Measurements from ENCODE around the gene SLCO3A1. TPM values are rescaled to one million over a fixed set of nuclear protein-coding genes. Genes with fewer than 3 reads are reported as not detected.

Gene SLCO3A1
- total RNA-seq, 1 experiment from 2014 or later, result 1.7 TPM

- DNase-seq (ENCODE audit: extremely low read depth, low read depth), result no peak
Measured at GRCh38 chr15:92083190-92083589, 229.7 kb downstream of the SLCO3A1 start.

DNA sequence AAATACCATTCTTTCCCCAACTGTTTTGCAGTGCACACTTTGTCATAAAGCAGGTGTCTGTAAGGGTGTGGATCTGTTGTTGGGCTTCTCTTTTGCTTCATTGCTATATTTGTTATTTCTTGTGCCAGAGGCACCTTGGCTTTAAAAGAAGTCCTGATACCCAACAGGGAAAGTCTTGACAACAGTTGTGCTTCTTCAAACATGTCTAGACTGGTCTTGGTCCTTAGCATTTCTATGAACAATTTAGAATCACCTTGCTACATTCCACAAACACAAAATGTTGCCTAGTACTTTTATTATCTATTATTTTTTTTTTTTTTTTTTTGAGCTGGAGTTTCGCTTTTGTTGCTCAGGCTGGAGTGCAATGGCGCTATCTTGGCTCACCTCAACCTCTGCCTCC lies 233.7 kb downstream of the SLCO3A1 start:
- DNase-seq (ENCODE audit: extremely low read depth, low read depth), result no peak

GRCh38 chr15:92091155-92091734 lies 237.7 kb downstream of the SLCO3A1 start:
- peak; percentile 18 for DNase-seq (ENCODE audit: extremely low read depth, low read depth)

DNA sequence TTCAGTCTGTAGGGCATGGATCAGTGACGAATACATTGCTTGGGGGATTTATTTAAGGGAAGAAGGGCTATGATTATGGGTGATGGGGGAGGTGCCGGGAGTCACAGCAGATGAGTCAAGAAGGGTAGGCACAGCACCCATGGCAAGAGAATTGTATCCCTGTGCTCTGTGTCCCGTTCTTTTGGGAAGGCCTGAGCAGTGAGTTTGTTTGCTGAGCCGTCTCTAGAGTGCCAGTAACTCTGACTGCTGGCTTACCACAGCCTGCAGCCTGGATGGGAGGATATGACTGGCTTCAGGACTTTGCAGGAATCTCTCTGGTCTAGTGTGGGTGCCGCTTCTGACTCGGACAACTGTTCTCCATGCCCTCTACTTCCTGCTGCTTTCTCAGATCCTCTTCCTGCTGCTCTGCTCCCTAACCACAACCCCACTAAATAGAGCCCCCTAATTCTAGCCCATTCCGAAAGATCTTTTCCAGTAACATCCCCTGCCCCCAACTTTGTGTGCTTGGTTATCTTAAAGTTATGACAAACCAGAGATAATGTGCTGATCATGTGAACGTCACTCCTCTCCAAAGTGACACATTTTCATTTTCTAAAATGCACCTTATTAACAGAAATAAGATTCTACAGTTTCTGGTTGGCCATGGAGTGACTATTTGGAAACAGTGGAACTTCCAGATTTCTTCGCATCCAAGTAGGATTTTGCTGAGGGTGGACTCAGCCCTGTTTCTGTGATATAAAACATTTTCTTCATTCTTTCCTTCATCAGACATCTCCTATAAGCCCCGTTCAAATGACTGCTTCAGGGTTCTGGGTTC lies 239.0 kb downstream of the SLCO3A1 start:
- no peak for DNase-seq (ENCODE audit: extremely low read depth, low read depth)

- no peak for DNase-seq (ENCODE audit: extremely low read depth, low read depth)
Measured at GRCh38 chr15:92095693-92096092, 242.2 kb downstream of the SLCO3A1 start.

GRCh38 chr15:92097474-92098178 lies 244.1 kb downstream of the SLCO3A1 start:
- peak; percentile 45 for DNase-seq (ENCODE audit: extremely low read depth, low read depth)

GRCh38 chr15:92098869-92099268 lies 245.4 kb downstream of the SLCO3A1 start:
- no peak for DNase-seq (ENCODE audit: extremely low read depth, low read depth)

DNA sequence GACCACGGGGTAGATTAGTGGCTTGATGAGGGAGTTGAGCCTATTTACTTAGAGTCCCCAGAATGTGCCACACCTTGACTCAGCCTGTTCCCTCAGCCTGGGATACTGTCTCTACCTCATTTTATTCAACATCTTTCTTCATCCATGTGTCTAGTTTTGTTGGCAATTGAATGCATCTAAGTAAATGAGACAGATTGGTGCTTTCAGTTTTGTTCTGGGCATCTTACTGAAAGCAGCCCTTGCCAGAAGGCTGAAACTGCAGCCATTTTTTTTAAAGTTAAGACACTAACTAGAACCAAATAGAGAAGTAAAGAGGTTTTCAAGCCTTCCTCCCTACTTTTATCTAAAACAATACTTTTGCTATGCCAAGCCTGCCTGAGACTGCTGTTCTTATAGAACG lies 246.8 kb downstream of the SLCO3A1 start:
- no peak for DNase-seq (ENCODE audit: extremely low read depth, low read depth)

DNA sequence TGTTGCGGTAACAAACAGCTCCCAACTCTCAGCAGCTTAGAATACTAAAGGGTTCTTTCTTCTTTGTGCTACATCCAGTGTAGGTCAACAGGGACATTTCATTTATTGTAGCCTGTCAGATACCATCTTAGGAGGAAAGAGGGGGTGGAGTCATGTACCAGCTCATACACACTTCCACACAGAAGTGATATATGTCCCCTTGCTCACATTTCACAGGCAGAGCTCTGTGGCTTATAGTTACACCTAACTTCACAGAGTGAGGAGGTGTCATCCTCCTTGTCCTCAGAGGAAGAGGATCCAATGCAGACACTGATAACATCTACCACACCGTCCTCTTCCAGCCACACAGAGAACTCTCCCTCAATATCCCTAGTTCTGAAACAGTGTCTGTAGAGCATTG lies 247.2 kb downstream of the SLCO3A1 start:
- no peak for DNase-seq (ENCODE audit: extremely low read depth, low read depth)

DNA sequence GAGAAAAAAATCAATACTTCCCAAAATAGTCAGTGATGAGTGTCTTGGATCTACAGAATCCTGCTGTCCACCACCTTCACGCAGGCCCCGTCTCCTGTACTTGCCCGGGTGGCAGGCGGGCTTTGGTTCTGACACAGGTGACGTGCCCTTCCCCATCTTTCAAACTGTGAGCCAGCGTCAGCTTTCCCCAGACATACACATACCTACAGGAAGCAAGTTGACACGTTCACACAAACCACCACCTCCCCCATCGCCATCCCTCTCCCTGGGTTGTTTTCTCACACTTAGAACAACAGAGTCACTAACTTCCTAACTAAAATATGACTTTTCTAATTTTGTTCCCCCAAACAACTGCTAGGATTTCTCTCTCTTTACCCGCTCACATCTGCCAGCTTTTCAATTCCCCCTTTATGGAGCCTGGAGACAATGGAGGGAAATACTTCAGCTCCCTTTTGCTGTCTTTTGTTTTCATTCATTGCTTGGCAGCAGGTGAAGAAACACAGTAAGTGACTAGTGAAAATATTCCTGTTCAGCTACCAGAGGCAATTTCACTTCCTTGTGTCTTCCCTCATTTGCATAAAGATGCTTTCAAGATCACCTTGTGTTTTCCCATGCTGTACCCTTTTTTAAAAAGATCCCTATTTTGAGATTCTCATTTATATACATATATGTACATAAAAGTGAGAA lies 248.3 kb downstream of the SLCO3A1 start:
- DNase-seq (ENCODE audit: extremely low read depth, low read depth), result no peak

DNA sequence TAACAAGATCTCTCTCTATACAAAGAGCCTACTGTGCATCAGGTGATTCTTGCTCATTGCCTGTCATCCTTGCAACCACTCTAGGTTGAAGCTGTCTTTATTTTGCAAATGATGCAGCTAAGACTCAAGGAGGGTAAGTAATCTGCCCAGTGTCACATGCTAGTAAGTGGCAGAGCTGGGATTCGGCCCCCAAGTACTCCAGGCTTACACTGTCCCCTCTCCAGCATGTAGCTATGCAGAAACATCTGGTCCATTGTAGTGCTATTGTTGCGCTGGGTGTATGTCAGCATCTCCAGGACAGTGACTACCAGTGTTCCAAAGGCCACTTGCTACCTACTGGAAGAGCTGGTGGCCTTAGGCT lies 248.9 kb downstream of the SLCO3A1 start:
- DNase-seq (ENCODE audit: extremely low read depth, low read depth), result no peak

DNA sequence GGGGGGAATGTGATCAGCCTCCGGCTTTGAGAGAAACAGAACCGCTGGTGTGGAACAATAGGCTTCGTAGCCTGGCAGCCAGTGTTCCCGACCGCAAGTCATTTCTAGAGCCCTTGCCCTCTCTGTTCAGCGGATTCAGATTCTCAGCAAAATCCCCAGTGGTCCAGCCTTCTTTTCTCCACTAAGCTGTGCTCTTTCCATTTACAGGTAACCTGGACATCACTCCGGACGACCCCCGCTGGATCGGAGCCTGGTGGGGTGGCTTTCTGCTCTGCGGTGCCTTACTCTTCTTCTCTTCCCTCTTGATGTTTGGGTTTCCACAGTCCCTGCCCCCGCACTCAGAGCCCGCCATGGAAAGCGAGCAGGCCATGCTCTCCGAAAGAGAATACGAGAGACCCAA lies 250.6 kb downstream of the SLCO3A1 start:
- DNase-seq (ENCODE audit: extremely low read depth, low read depth), result no peak

GRCh38 chr15:92105611-92106010 lies 252.1 kb downstream of the SLCO3A1 start:
- no peak for DNase-seq (ENCODE audit: extremely low read depth, low read depth)

DNA sequence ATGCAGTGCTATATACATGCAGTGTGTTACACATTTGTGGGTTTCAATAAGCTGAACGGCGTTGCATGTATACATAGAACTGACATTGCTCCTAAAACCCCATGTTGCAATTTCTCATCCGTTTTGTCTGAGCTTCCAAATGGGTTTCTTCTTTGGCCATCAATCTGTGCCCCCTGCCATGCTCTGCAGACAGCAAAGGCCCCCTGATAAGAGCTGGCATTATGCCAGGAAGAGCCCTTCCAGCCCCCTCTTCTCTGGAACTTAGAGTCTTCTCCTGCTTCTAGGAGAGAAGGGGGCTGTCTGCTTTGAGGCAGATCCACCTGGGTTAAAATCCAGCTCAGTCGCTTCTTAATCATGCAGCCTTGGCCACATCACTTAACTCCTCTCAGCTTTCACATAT lies 254.0 kb downstream of the SLCO3A1 start:
- no peak for DNase-seq (ENCODE audit: extremely low read depth, low read depth)

DNA sequence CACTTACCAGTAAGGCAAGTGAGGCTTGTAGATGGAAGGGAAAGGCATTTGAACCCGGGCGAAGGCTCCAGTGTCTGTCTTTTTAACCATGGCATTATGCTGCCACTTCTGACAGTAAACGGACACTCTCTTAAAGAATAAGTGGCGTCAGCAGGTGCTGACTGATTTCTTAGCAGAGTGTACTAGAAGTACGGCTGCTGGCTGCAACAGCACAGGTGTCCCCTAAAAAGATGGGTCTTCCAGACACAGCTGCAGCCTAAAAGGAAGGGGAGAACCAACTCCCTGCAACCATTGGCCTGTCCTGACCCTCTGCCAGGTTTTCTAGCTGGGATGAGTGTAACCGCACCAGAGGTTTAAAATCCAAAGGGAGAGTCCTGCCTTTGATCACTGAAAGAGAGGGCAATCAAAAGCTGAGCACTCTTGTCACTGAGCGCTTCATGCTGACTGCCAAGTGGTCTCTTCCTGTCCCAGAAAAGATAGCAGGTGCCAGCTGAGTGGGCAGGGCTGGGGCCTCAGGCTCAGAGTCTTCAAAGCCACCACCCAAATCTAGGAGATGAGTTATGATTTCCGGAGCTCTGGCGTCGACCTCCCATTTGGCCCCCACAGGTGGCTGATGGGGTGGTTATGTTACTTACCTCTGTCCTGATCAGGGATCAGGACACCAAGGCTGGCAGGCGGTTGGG lies 255.8 kb downstream of the SLCO3A1 start:
- no peak for DNase-seq (ENCODE audit: extremely low read depth, low read depth)

DNA sequence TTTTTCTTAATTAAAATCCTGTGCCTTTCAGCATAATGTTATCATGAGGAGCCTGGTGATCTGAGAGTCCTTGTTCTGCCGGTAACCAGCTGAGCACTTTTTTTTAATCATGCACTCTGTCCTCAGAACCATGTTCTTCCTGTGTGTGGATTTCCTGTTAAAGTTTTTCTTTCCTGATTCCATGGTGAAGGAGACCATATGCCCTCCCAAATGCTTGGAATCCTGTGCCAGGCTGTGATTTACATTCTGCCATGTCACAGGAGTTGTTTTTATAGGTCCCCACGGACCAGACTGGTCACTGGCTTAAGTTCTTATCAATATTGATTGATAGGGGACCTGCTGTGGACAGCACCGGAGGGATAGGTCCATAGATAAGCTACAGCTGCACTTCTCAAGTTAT lies 257.8 kb downstream of the SLCO3A1 start:
- DNase-seq (ENCODE audit: extremely low read depth, low read depth), result no peak

DNA sequence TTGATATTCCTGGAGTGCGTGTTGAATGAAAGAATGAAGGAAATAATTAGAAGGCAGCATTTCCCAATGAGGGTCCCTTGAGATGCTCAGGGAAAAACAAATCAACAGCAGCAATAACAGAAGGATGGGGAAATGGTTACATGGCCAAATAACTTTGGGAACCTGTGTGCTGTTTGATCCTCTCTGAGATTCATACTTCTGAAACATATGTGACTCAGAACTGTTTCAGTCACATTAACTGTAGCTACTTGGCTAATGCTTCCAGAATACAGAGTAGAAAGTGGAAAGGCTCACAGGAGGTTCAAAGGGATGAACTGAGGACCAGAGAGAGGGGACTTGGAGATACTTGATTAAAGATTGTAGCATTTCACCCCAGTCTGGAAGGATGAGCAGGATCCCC lies 258.2 kb downstream of the SLCO3A1 start:
- no peak for DNase-seq (ENCODE audit: extremely low read depth, low read depth)

GRCh38 chr15:92112180-92112579 lies 258.7 kb downstream of the SLCO3A1 start:
- DNase-seq (ENCODE audit: extremely low read depth, low read depth), result no peak

DNA sequence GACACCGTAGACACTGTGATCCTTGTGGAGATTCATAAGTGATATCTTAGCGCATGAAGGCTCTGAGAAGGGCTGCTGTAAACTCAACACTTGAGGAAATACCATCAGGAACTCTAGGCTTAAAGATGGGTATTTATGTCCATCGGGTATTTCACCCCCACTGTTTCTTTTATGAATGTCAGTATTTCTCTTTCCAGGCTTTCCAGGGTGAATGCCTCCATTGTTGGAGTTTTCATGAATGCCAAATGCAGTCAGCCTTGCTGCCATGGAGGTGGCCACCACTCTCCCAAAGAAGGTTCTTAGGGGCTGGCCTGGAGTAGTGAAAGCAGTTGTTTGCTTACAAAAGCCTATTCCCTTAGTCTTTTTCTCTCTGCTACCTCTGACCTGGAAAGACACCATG lies 259.2 kb downstream of the SLCO3A1 start:
- no peak for DNase-seq (ENCODE audit: extremely low read depth, low read depth)

- DNase-seq (ENCODE audit: extremely low read depth, low read depth), result no peak
Measured at GRCh38 chr15:92113832-92114231, 260.3 kb downstream of the SLCO3A1 start.

- DNase-seq (ENCODE audit: extremely low read depth, low read depth), result no peak
Measured at GRCh38 chr15:92115834-92116233, 262.3 kb downstream of the SLCO3A1 start.

Data from NCI-H460 (cell line).